IMR-90 (cell line): Measurements from ENCODE around the gene KRT35. TPM values are rescaled to one million over a fixed set of nuclear protein-coding genes. Genes with fewer than 3 reads are reported as not detected.

Source experiments
- ATAC-seq: fragments of 200-7000 bp; cut with Tn5 transposase; 2 replicates; pipeline ENCODE4 v1.9.1; 2020; ENCODE audit warnings: low read depth, mild to moderate bottlenecking, moderate library complexity
- BruUV-seq: library from RNA; stranded (reverse); fragments of 400-500 nt; replicated peaks from 2 replicates; lab custom pipeline; 2021; lab: Mats Ljungman, UMichigan
- CTCF ChIA-PET: fragments of 300-600 bp; formaldehyde crosslinking; extraction: SDS; loops from one replicate; lab custom pipeline; 2021; ENCODE audit warnings: antibody characterized with exemption; lab: Yijun Ruan, JAX
- POLR2A ChIA-PET: fragments of 300-600 bp; sonication (Branson Sonifier 250); formaldehyde crosslinking; loops from one replicate; lab custom pipeline; 2022; ENCODE audit warnings: antibody characterized with exemption; ENCODE audit not compliant: unreplicated experiment; lab: Charles Lee
- DNase-seq: peaks from one replicate; pipeline ENCODE4 v3.0.0; 2013
- H2AFZ ChIP-seq: replicated peaks from 2 replicates; pipeline ENCODE3; 2013; ENCODE audit warnings: low read length, mild to moderate bottlenecking; ENCODE audit not compliant: poor library complexity
- H2AK5ac ChIP-seq: 2 replicates; pipeline ENCODE4 v1.6.1; 2013; ENCODE audit warnings: low read depth, low read length, inconsistent platforms
- H2AK9ac ChIP-seq: replicated peaks from 2 replicates; pipeline ENCODE3; 2013; ENCODE audit warnings: mild to moderate bottlenecking, low read depth, low read length, moderate library complexity; ENCODE audit not compliant: poor library complexity
- H2BK120ac ChIP-seq: 2 replicates; pipeline ENCODE4 v1.6.1; 2013; ENCODE audit warnings: low read depth, low read length, inconsistent platforms
- H2BK15ac ChIP-seq: 3 replicates; pipeline ENCODE4 v1.6.1; 2013; ENCODE audit warnings: low read depth, low read length, inconsistent platforms
- H2BK20ac ChIP-seq: 2 replicates; pipeline ENCODE4 v1.6.1; 2013; ENCODE audit warnings: low read depth, mild to moderate bottlenecking, inconsistent platforms, low read length, moderate library complexity
- H2BK5ac ChIP-seq: 2 replicates; pipeline ENCODE4 v1.6.1; 2013; ENCODE audit warnings: mild to moderate bottlenecking, low read depth, low read length, inconsistent platforms; ENCODE audit not compliant: poor library complexity, severe bottlenecking
- H3K14ac ChIP-seq: replicated peaks from 2 replicates; pipeline ENCODE4 v1.6.1; 2013; ENCODE audit warnings: low read depth, low read length, inconsistent platforms
- H3K18ac ChIP-seq: 2 replicates; pipeline ENCODE4 v1.6.1; 2013; ENCODE audit warnings: low read depth, low read length, control low read depth
- H3K23ac ChIP-seq: 2 replicates; pipeline ENCODE4 v1.6.1; 2013; ENCODE audit warnings: low read depth, low read length, inconsistent platforms
- H3K27ac ChIP-seq: 2 replicates; pipeline ENCODE4 v1.5.1; 2013; ENCODE audit warnings: mild to moderate bottlenecking, control low read depth, low read length; ENCODE audit not compliant: insufficient read depth
- H3K27me3 ChIP-seq: 2 replicates; pipeline ENCODE4 v1.6.1; 2013; ENCODE audit warnings: low read length; ENCODE audit not compliant: control insufficient read depth, insufficient read depth
- H3K36me3 ChIP-seq: 2 replicates; pipeline ENCODE4 v1.6.1; 2013; ENCODE audit warnings: low read length, mixed read lengths; ENCODE audit not compliant: control insufficient read depth, insufficient read depth
- H3K4ac ChIP-seq: 2 replicates; pipeline ENCODE4 v1.6.1; 2013; ENCODE audit warnings: low read depth, low read length, inconsistent platforms
- H3K4me1 ChIP-seq: 2 replicates; pipeline ENCODE4 v1.6.1; 2013; ENCODE audit warnings: low read length, mixed read lengths; ENCODE audit not compliant: control insufficient read depth, insufficient read depth
- H3K4me2 ChIP-seq: 2 replicates; pipeline ENCODE4 v1.6.1; 2013; ENCODE audit warnings: low read depth, mild to moderate bottlenecking, control low read depth, low read length, moderate library complexity
- H3K4me3 ChIP-seq: 2 replicates; pipeline ENCODE4 v1.5.1; 2013; ENCODE audit warnings: low read depth, mild to moderate bottlenecking, control low read depth, low read length, moderate library complexity; ENCODE audit not compliant: insufficient read depth
- H3K56ac ChIP-seq: 2 replicates; pipeline ENCODE4 v1.6.1; 2013; ENCODE audit warnings: low read length, inconsistent platforms; ENCODE audit not compliant: insufficient read depth; ENCODE audit errors: extremely low read depth
- H3K79me1 ChIP-seq, 2 experiments: 2 replicates each; pipeline ENCODE4 v1.6.1; 2013; ENCODE audit warnings: low read length in 2 of 2, inconsistent platforms in 1 of 2, low read depth in 1 of 2
- H3K9ac ChIP-seq: 2 replicates; pipeline ENCODE4 v1.6.1; 2013; ENCODE audit warnings: low read depth, low read length, control low read depth
- H3K9me1 ChIP-seq: 2 replicates; pipeline ENCODE4 v1.6.1; 2013; ENCODE audit warnings: low read length, inconsistent platforms; ENCODE audit not compliant: insufficient read depth
- H3K9me3 ChIP-seq: 2 replicates; pipeline ENCODE4 v1.6.1; 2013; ENCODE audit warnings: low read length; ENCODE audit not compliant: control insufficient read depth, insufficient read depth
- H4K20me1 ChIP-seq: 2 replicates; pipeline ENCODE4 v1.6.1; 2013; ENCODE audit warnings: low read length, inconsistent platforms; ENCODE audit not compliant: insufficient read depth
- H4K5ac ChIP-seq: 2 replicates; pipeline ENCODE4 v1.6.1; 2013; ENCODE audit warnings: mild to moderate bottlenecking, low read depth, low read length, control low read depth
- H4K8ac ChIP-seq, 2 experiments: 2 replicates each; pipeline ENCODE4 v1.6.1; 2013; ENCODE audit warnings: low read depth in 2 of 2, low read length in 2 of 2, control low read depth in 1 of 2, inconsistent platforms in 1 of 2
- H4K91ac ChIP-seq: 2 replicates; pipeline ENCODE4 v1.6.1; 2013; ENCODE audit warnings: low read depth, low read length, inconsistent platforms; ENCODE audit not compliant: insufficient read depth
- BHLHE40 ChIP-seq: fragments of 150-350 bp; IDR thresholded peaks from 2 replicates; pipeline ENCODE4 v1.6.1; 2016; ENCODE audit warnings: mild to moderate bottlenecking, low read depth, low read length
- CEBPB ChIP-seq: IDR thresholded peaks from 2 replicates; pipeline ENCODE4 v1.6.1; 2012; ENCODE audit warnings: low read depth, low read length, improper control_type of control experiment
- CHD1 ChIP-seq: IDR thresholded peaks from 2 replicates; pipeline ENCODE4 v1.6.1; 2012; ENCODE audit warnings: low read depth, low read length, improper control_type of control experiment
- CTCF ChIP-seq: conservative IDR thresholded peaks from 2 replicates; pipeline ENCODE4 v1.5.1; 2012; ENCODE audit warnings: mild to moderate bottlenecking, low read depth, low read length, improper control_type of control experiment
- ELK1 ChIP-seq: fragments of 150-350 bp; IDR thresholded peaks from 2 replicates; pipeline ENCODE4 v1.6.1; 2016; ENCODE audit warnings: low read depth, mild to moderate bottlenecking, low read length, moderate library complexity, borderline replicate concordance
- MAFK ChIP-seq: IDR thresholded peaks from 2 replicates; pipeline ENCODE4 v1.6.1; 2012; ENCODE audit warnings: low read depth, low read length, improper control_type of control experiment
- MAZ ChIP-seq: IDR thresholded peaks from 2 replicates; pipeline ENCODE4 v1.6.1; 2012; ENCODE audit warnings: low read depth, mild to moderate bottlenecking, low read length, improper control_type of control experiment, moderate library complexity, borderline replicate concordance
- NFE2L2 ChIP-seq: fragments of 150-350 bp; IDR thresholded peaks from 2 replicates; pipeline ENCODE4 v1.6.1; 2016; ENCODE audit warnings: low read depth, mild to moderate bottlenecking, low read length
- RAD21 ChIP-seq: IDR thresholded peaks from 2 replicates; pipeline ENCODE4 v1.6.1; 2012; ENCODE audit warnings: low read length, improper control_type of control experiment
- SMC3 ChIP-seq: fragments of 150-350 bp; IDR thresholded peaks from 2 replicates; pipeline ENCODE4 v1.6.1; 2016; ENCODE audit warnings: low read depth, mild to moderate bottlenecking, antibody characterized with exemption, low read length, moderate library complexity
- USF2 ChIP-seq: fragments of 150-350 bp; IDR thresholded peaks from 2 replicates; pipeline ENCODE4 v1.6.1; 2017; ENCODE audit warnings: mild to moderate bottlenecking, antibody characterized with exemption, low read length, low read depth
- WGBS, 2 experiments: methylation state at CpG; one replicate each; pipeline versions ENCODE4 v1.1.5 to v1.1.7; 2013; ENCODE audit warnings: missing lambda C conversion rate in 2 of 2; ENCODE audit not compliant: insufficient read length in 1 of 2; ENCODE audit errors: extremely low coverage in 2 of 2; 5-methylcytosine and 5-hydroxymethylcytosine counted together
- dilution Hi-C: fragments of 300-500 bp; cut with HindIII; formaldehyde crosslinking; loops from one replicate; pipeline ENCODE4 v1.14.3; 2018; ENCODE audit warnings: low sequenced_read_pairs; ENCODE audit not compliant: unreplicated experiment
- in situ Hi-C: fragments of 300-500 bp; cut with MboI; formaldehyde crosslinking; loops from 3 replicates; pipeline ENCODE4 v1.14.3; 2019; ENCODE audit warnings: low sequenced_read_pairs, inconsistent platforms, mixed read lengths
- intact Hi-C: fragments of 100-400 bp; cut with micrococcal nuclease; formaldehyde crosslinking; loops from 2 replicates; pipeline ENCODE4 v1.10.0; 2022
- polyA plus RNA-seq, 3 experiments: library from polyadenylated mRNA; depleted of rRNA; stranded (reverse); fragments of >200 nt; gene quantifications; 2 replicates each; pipeline ENCODE4 v1.2.3, GENCODE V29; 2012; ENCODE audit warnings: low replicate concordance in 1 of 3
- total RNA-seq: library from RNA; depleted of rRNA; stranded (reverse); fragments of >200 nt; gene quantifications from 2 replicates; pipeline ENCODE4 v1.2.3, GENCODE V29; 2012

The KRT35 gene
- total and polyA plus RNA-seq, 2 of the 4 experiments (the other 2 are of a cell fraction), result not detected

GRCh38 chr17:41483991-41484826 is 3.3 kb upstream of the KRT35 start:
- ATAC-seq (peak; percentile 27; the same call in 1 of the 2 replicates), DNase-seq (peak; percentile 37)
- H3K9ac ChIP-seq, result no peak overlapping the region
- H3K4me3 ChIP-seq, result no peak overlapping the region
- intact Hi-C loops (no loop called here), in situ Hi-C loops (no loop called here), dilution Hi-C loops (no loop called here)
- H3K79me1 ChIP-seq, result no peaks in the 10 kb centered on the region
- H3K18ac ChIP-seq, result no peak overlapping the region
- H3K27ac ChIP-seq, result no peak overlapping the region
- H2BK20ac ChIP-seq, result no peak overlapping the region
- peak overlapping the region; percentile 38 for H2AK9ac ChIP-seq
- H3K14ac ChIP-seq, result no peak overlapping the region; the same call in 1 of the 2 replicates
- H3K4ac ChIP-seq, result no peak overlapping the region
- no peak overlapping the region for H2BK15ac ChIP-seq
- no peak overlapping the region for H4K91ac ChIP-seq
- H2AK5ac ChIP-seq, result no peak overlapping the region
- no TSS peak for BruUV-seq
- WGBS, 2 experiments, result no CpG with 5 or more reads among the region's 7 CpGs
- no peaks in the 10 kb centered on the region for H3K4me1 ChIP-seq
- H2BK120ac ChIP-seq, result no peak overlapping the region
- no peak overlapping the region for H2BK5ac ChIP-seq
- no peak overlapping the region for H3K4me2 ChIP-seq
- H2AFZ ChIP-seq, result no peak overlapping the region
- ChIA-PET CTCF (no interaction called here), POLR2A (no interaction called here)
- no peak overlapping the region for H3K23ac ChIP-seq
- no peaks in the 10 kb centered on the region for H3K36me3 ChIP-seq
- H3K56ac ChIP-seq, result no peak overlapping the region
- no peaks in the 10 kb centered on the region for H4K20me1 ChIP-seq
- no peaks in the 10 kb centered on the region for H3K9me1 ChIP-seq
- peaks cover 9% of the 10 kb centered on the region; the same call in 1 of the 2 replicates for H3K27me3 ChIP-seq
- H4K5ac ChIP-seq, result no peak overlapping the region
- TF ChIP-seq ELK1 (no peak), MAZ (no peak), SMC3 (no peak), RAD21 (no peak), BHLHE40 (no peak), CTCF (no peak), CHD1 (no peak), MAFK (no peak), USF2 (no peak), NFE2L2 (no peak), CEBPB (no peak)
- no peaks in the 10 kb centered on the region for H3K9me3 ChIP-seq
- no peak overlapping the region for H4K8ac ChIP-seq
